Measurements from ENCODE around the gene SLC27A1. TPM values are rescaled to one million over a fixed set of nuclear protein-coding genes. Genes with fewer than 3 reads are reported as not detected.
A peak's percentile ranks its signal among the peaks of the same experiment; 100 is the strongest.

SLC27A1 gene
- total and polyA plus RNA-seq, 10 of the 15 experiments (the other 5 are each of a cell fraction or from before 2014, with no cell fraction given): 0.11 to 2.3 (median 1.2) TPM

GRCh38 chr19:17511724-17512573, 41.6 kb downstream of the SLC27A1 start (continued):
- TF ChIP-seq ELK1 (IDR thresholded peaks at IDR 0.05; ENCODE audit: low read depth, low read length) (no peak; the same call in 1 of the 2 replicates), SIX5 (IDR thresholded peaks at IDR 0.05; ENCODE audit: low read depth, low read length, severe bottlenecking) (peak; percentile 33), SIN3A (IDR thresholded peaks at IDR 0.05; ENCODE audit: low read depth, low read length) (peak; percentile 52; the same call in 1 of the 2 replicates), ZNF384 (IDR thresholded peaks at IDR 0.05; ENCODE audit: borderline replicate concordance, low read depth, low read length) (no peak), MTA3 (IDR thresholded peaks at IDR 0.05; ENCODE audit: borderline replicate concordance, low read length) (no peak), ZZZ3 (IDR thresholded peaks at IDR 0.05; ENCODE audit: control insufficient read depth, insufficient read length, low read depth) (no peak), ZNF622 (IDR thresholded peaks at IDR 0.05) (no peak), ETV6 (conservative IDR thresholded peaks at IDR 0.05 in 1 of 2, IDR thresholded peaks at IDR 0.05 in 1 of 2; ENCODE audit: borderline replicate concordance in 1 of 2, low read depth in 1 of 2) (peak in 1 of 2 experiments; percentile 18; a peak in 1 of 4 replicates), PML (IDR thresholded peaks at IDR 0.05; ENCODE audit: low read length) (peak; percentile 30; the same call in 1 of the 2 replicates), ZNF217 (IDR thresholded peaks at IDR 0.05) (no peak), NR2C1 (IDR thresholded peaks at IDR 0.05) (peak; percentile 90), POLR2AphosphoS5 (IDR thresholded peaks at IDR 0.05; ENCODE audit: low read length) (peak; percentile 34; the same call in 1 of the 2 replicates), ZNF24 (IDR thresholded peaks at IDR 0.05) (peak; percentile 67), IRF3 (IDR thresholded peaks at IDR 0.05) (0 out of 2 replicates have a peak, but pooled peaks have one; percentile 47), YY1 (IDR thresholded peaks at IDR 0.05; ENCODE audit: low read depth, low read length) (peak; percentile 52), MEF2A (IDR thresholded peaks at IDR 0.05; ENCODE audit: insufficient read depth, low read depth, low read length) (0 out of 2 replicates have a peak, but pooled peaks have one; percentile 35), EP300 (IDR thresholded peaks at IDR 0.05; ENCODE audit: borderline replicate concordance in 1 of 2, control insufficient read depth in 1 of 2, low read depth in 2 of 2, low read length in 2 of 2) (peak; percentile 46 to 64; a peak in 1 of 4 replicates), JUNB (IDR thresholded peaks at IDR 0.05) (no peak), SREBF2 (IDR thresholded peaks at IDR 0.05; ENCODE audit: low read length) (0 out of 2 replicates have a peak, but pooled peaks have one; percentile 41), TCF12 (IDR thresholded peaks at IDR 0.05; ENCODE audit: low read depth, low read length) (0 out of 2 replicates have a peak, but pooled peaks have one; percentile 20), ZBTB4 (CRISPR knock-in tag; IDR thresholded peaks at IDR 0.05) (no peak)
- TF ChIP-seq, protein P1, sequence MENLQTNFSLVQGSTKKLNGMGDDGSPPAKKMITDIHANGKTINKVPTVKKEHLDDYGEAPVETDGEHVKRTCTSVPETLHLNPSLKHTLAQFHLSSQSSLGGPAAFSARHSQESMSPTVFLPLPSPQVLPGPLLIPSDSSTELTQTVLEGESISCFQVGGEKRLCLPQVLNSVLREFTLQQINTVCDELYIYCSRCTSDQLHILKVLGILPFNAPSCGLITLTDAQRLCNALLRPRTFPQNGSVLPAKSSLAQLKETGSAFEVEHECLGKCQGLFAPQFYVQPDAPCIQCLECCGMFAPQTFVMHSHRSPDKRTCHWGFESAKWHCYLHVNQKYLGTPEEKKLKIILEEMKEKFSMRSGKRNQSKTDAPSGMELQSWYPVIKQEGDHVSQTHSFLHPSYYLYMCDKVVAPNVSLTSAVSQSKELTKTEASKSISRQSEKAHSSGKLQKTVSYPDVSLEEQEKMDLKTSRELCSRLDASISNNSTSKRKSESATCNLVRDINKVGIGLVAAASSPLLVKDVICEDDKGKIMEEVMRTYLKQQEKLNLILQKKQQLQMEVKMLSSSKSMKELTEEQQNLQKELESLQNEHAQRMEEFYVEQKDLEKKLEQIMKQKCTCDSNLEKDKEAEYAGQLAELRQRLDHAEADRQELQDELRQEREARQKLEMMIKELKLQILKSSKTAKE (IDR thresholded peaks at IDR 0.05; ENCODE audit: low read depth, poor library complexity, severe bottlenecking): no peak
